Calu3 (cell line): Measurements from ENCODE around the gene DIP2A. TPM values are rescaled to one million over a fixed set of nuclear protein-coding genes. Genes with fewer than 3 reads are reported as not detected.

Source experiments
- BruUV-seq: library from RNA; stranded (reverse); fragments of 400-500 nt; replicated peaks from 2 replicates; lab custom pipeline; 2021; lab: Mats Ljungman, UMichigan
- CTCF ChIA-PET: fragments of 300-600 bp; sonication (Branson Sonifier 250); formaldehyde crosslinking; loops from one replicate; lab custom pipeline; 2022; ENCODE audit warnings: antibody characterized with exemption; lab: Charles Lee
- DNase-seq: peaks from one replicate; pipeline ENCODE4 v3.0.0; 2022
- H3K27ac Mint-ChIP-seq: one replicate; pipeline ENCODE4 v1.8.0; 2022; ENCODE audit warnings: mixed read lengths; ENCODE audit not compliant: unreplicated experiment
- H3K27me3 Mint-ChIP-seq: one replicate; pipeline ENCODE4 v1.8.0; 2022; ENCODE audit warnings: mixed read lengths; ENCODE audit not compliant: unreplicated experiment
- H3K36me3 Mint-ChIP-seq: one replicate; pipeline ENCODE4 v1.8.0; 2022; ENCODE audit warnings: mild to moderate bottlenecking, moderate library complexity, mixed read lengths; ENCODE audit not compliant: insufficient read depth, unreplicated experiment
- H3K4me1 Mint-ChIP-seq: one replicate; pipeline ENCODE4 v1.8.0; 2022; ENCODE audit warnings: mild to moderate bottlenecking, low read depth, mixed read lengths; ENCODE audit not compliant: unreplicated experiment
- H3K4me3 Mint-ChIP-seq: one replicate; pipeline ENCODE4 v1.8.0; 2022; ENCODE audit warnings: mild to moderate bottlenecking, low read depth, moderate library complexity, mixed read lengths; ENCODE audit not compliant: unreplicated experiment
- H3K9me3 Mint-ChIP-seq: one replicate; pipeline ENCODE4 v1.8.0; 2022; ENCODE audit warnings: low read depth, mixed read lengths; ENCODE audit not compliant: unreplicated experiment
- intact Hi-C: fragments of 100-400 bp; cut with micrococcal nuclease; formaldehyde crosslinking; loops from one replicate; pipeline ENCODE4 v1.10.0; 2022; ENCODE audit not compliant: unreplicated experiment
- total RNA-seq: library from RNA; stranded (reverse); gene quantifications from 2 replicates; pipeline ENCODE4 v1.2.3, GENCODE V29; 2022
- TF ChIP-seq, protein P1 (sequence below): fragments of 200-600 bp; IDR thresholded peaks from one replicate; pipeline ENCODE4 v1.8.0; 2022; ENCODE audit warnings: antibody characterized with exemption; ENCODE audit not compliant: unreplicated experiment

Gene DIP2A
- total RNA-seq, 1 experiment from 2014 or later: 29.3 TPM

DNA sequence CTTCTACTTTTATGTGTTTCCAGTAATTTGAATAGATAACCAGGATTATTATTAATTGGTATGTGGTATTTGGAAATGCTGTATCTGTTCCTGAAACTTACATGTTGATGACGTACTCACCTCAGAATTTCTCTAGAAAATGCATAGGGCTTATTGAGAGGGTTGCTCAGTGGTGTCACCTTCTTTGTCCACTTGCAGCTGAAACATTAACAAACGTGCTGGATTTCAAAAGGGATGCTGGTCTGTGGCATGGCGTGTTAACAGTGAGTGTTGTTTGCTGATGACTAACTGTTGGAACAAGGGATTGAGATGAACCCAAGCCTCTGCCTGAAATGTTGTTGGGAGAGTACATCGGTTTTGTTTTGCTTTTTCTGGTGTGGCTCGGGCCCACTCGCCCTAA lies 78.3 kb downstream of the DIP2A start:
- no peak overlapping the region for H3K27ac Mint-ChIP-seq

DNA sequence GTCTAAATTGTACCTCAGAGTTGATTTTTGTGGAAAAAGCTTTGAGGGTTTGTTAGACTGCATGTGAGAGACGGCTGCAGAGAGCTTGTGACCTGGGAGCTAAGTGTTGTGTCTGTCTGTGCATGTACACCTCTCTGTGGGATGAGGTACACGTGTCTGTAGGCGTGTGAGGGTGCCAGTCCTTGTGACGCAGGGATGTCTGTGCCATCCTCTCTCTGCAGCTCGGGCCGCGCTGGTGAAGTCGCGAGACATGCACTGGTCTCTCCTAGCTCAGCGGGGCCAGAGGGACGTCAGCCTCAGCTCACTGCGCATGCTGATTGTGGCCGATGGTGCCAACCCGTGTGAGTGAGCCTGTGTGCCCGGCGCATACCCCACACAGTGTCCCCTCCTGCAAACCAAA lies 79.6 kb downstream of the DIP2A start:
- H3K9me3 Mint-ChIP-seq: no peaks in the 10 kb centered on the region
- H3K4me1 Mint-ChIP-seq: no peaks in the 10 kb centered on the region
- no TSS peak for BruUV-seq
- no peak overlapping the region for H3K27ac Mint-ChIP-seq
- no peaks in the 10 kb centered on the region for H3K27me3 Mint-ChIP-seq
- intact Hi-C loops: no loop called here
- H3K4me3 Mint-ChIP-seq: no peak overlapping the region
- DNase-seq: no peak
- TF ChIP-seq, protein P1, sequence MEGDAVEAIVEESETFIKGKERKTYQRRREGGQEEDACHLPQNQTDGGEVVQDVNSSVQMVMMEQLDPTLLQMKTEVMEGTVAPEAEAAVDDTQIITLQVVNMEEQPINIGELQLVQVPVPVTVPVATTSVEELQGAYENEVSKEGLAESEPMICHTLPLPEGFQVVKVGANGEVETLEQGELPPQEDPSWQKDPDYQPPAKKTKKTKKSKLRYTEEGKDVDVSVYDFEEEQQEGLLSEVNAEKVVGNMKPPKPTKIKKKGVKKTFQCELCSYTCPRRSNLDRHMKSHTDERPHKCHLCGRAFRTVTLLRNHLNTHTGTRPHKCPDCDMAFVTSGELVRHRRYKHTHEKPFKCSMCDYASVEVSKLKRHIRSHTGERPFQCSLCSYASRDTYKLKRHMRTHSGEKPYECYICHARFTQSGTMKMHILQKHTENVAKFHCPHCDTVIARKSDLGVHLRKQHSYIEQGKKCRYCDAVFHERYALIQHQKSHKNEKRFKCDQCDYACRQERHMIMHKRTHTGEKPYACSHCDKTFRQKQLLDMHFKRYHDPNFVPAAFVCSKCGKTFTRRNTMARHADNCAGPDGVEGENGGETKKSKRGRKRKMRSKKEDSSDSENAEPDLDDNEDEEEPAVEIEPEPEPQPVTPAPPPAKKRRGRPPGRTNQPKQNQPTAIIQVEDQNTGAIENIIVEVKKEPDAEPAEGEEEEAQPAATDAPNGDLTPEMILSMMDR: no peak
- CTCF ChIA-PET: no interaction called here
- H3K36me3 Mint-ChIP-seq: peaks cover 15% of the 10 kb centered on the region

More for the DNA sequence above, 78.3 kb downstream of the DIP2A start:
- H3K9me3 Mint-ChIP-seq: no peaks in the 10 kb centered on the region
- CTCF ChIA-PET: no interaction called here
- intact Hi-C loops: no loop called here
- no peak for DNase-seq
- no peak overlapping the region for H3K4me3 Mint-ChIP-seq
- no TSS peak for BruUV-seq
- TF ChIP-seq, protein P1: no peak
- H3K4me1 Mint-ChIP-seq: no peaks in the 10 kb centered on the region
- H3K36me3 Mint-ChIP-seq: peaks cover 15% of the 10 kb centered on the region
- no peaks in the 10 kb centered on the region for H3K27me3 Mint-ChIP-seq

DNA sequence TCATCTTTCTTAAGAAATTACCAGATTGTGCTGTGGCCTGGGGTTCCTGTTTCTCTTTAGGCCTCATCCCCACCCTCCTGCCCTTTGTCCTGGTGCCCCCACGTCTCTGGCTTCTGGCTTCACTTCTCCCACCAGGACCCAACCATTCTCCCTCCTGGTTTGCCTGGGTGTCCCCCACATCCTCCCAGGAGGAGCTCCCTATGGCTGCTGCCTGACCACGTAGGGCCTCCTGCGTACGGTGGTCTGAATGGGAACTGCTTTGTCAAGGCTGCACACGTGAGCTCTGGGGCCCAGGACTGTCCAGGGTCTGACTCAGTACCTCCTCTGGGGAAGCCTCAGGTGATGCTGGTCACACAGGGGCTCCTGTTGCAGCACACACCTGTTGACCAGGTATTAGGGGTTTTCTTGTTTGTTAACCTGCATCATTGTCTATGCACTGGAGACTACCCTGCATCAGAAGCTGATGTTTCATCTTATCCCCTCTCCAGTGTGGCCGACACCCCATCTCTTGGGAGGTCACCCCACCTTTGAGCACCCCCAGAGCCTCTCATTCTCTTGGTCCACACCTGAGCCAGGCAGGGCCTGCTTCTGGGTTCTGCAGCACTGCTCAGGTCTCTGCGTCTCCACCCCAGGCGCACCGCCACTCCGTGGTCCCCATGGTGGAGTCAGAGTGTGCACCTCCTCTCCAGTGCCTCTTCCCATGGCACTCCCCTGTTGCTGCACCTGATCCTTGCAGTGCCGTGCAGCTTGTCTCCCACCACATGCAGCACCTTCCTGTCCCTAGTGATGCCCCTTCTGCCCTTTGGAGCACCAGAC lies 80.4 kb downstream of the DIP2A start:
- BruUV-seq: no TSS peak
- Mint-ChIP-seq H3K4me1 (no peaks in the 10 kb centered on the region), H3K9me3 (no peaks in the 10 kb centered on the region), H3K4me3 (no peak overlapping the region), H3K27me3 (no peaks in the 10 kb centered on the region), H3K36me3 (peaks cover 19% of the 10 kb centered on the region), H3K27ac (no peak overlapping the region)
- CTCF ChIA-PET: no interaction called here
- no peak for DNase-seq
- TF ChIP-seq, protein P1: no peak
- intact Hi-C loops: no loop called here

DNA sequence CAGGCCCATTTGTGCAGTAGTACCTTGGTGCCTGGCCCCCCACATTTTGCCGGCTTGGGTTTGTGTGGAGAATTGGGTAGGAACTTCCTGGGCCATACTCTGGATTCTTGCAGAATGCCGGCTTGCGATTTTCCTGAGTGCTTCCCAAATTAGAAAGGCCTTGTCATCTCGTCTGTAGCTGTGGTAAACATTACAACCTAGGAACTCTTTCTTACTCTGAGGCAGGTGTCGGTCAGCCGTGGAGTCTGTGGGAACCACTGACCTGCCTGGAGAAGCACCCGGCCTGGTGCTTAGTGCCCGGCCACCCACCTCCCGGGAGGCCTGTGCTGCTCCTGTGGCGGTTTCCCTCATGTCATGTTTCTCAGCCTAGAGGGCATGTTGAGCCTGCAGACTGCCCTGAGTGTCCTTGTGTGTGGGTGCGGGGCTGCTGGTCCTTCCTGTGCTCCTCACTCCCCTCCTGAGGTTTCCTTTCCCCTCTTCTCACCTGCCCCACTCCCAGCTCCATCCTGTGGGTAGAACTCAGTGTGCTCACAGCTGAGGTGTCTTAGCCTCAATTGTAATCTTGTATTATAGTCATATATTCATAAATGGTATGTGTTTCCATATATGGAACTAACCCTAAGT lies 81.5 kb downstream of the DIP2A start:
- CTCF ChIA-PET: interaction anchor here (0.7 kb wide), 1 partner anchor 80 kb away, joined by 3 read pairs; no protein-coding TSS in a partner anchor
- Mint-ChIP-seq H3K27me3 (no peaks in the 10 kb centered on the region), H3K4me3 (no peak overlapping the region), H3K27ac (no peak overlapping the region), H3K36me3 (peaks cover 20% of the 10 kb centered on the region), H3K9me3 (no peaks in the 10 kb centered on the region), H3K4me1 (no peaks in the 10 kb centered on the region)
- TF ChIP-seq, protein P1: no peak
- DNase-seq: no peak
- no TSS peak for BruUV-seq
- intact Hi-C loops: no loop called here
